GM06990 (cell line): Measurements from ENCODE around the gene TEX9.

Experiments used
- DNase-seq: peaks from one replicate; pipeline ENCODE4 v3.0.0-alpha.2; 2011; ENCODE audit not compliant: insufficient read length; ENCODE audit errors: extremely low read depth
- H3K27me3 ChIP-seq: replicated peaks from 2 replicates; pipeline ENCODE4 v1.6.0; 2011; ENCODE audit warnings: low read length; ENCODE audit not compliant: control insufficient read depth, insufficient read depth
- H3K36me3 ChIP-seq: 2 replicates; pipeline ENCODE4 v1.5.1; 2011; ENCODE audit warnings: low read length; ENCODE audit not compliant: control insufficient read depth, insufficient read depth
- H3K4me3 ChIP-seq: replicated peaks from 2 replicates; pipeline ENCODE4 v1.5.1; 2011; ENCODE audit warnings: low read depth, mild to moderate bottlenecking, control low read depth, low read length
- TF ChIP-seq, protein P1 (sequence below): IDR thresholded peaks from 2 replicates; pipeline ENCODE4 v1.5.1; 2011; ENCODE audit warnings: low read length, control low read depth, mild to moderate bottlenecking, inconsistent platforms; ENCODE audit not compliant: insufficient read depth, poor library complexity, severe bottlenecking

TEX9 gene

DNA sequence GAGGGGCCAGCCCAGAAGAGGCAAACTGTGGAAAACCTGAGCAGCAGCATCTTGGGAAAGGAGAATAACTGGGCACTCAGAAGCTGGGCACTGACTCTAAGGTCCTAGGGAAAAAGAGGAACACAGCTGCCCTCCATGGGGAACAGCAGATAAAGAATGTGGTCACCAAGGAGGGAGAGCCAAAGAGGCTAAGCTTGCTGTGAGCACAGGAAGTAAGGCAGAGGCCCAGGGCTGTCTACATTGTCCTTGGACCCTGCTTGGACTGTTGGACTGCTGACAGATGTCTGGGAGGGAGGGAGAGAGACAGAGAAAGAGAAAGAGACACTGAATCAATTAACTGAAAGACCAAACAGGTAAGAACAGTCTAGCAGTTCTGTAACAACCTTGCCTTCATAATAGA is 104.3 kb downstream of the TEX9 start:
- Histone ChIP-seq H3K4me3 (no peak overlapping the region), H3K36me3 (no peaks in the 10 kb centered on the region), H3K27me3 (no peaks in the 10 kb centered on the region)
- TF ChIP-seq, protein P1, sequence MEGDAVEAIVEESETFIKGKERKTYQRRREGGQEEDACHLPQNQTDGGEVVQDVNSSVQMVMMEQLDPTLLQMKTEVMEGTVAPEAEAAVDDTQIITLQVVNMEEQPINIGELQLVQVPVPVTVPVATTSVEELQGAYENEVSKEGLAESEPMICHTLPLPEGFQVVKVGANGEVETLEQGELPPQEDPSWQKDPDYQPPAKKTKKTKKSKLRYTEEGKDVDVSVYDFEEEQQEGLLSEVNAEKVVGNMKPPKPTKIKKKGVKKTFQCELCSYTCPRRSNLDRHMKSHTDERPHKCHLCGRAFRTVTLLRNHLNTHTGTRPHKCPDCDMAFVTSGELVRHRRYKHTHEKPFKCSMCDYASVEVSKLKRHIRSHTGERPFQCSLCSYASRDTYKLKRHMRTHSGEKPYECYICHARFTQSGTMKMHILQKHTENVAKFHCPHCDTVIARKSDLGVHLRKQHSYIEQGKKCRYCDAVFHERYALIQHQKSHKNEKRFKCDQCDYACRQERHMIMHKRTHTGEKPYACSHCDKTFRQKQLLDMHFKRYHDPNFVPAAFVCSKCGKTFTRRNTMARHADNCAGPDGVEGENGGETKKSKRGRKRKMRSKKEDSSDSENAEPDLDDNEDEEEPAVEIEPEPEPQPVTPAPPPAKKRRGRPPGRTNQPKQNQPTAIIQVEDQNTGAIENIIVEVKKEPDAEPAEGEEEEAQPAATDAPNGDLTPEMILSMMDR = no peak
- no peak for DNase-seq

DNA sequence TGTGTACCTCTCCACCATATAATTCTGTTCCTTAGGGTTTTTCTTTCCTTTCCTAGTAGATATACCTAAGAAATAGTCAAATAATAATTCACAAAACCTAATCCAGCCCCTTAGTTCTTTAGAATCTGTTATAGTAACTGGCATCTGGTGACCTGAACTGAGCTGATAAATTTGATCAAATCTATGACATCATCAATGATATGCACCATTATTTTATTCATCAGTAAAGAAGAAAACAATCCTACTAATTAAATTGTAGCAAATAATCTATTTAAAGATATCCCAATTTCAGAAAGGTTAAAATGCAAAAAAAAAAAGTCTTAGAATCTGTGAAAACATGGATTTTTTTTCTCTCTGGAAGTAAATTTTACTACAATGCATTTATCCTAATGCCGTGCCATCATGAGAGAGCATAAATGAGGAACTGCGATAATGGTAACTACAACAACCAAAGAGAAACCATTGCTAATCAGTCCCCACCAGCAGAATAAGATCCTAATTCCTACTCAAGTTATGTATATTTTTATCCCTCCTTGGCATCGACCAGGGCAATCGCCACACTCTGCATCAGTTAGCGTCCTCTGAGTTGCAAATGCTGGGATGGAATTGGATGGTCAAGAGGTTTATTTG is 106.3 kb downstream of the TEX9 start:
- Histone ChIP-seq H3K4me3 (no peak overlapping the region), H3K27me3 (no peaks in the 10 kb centered on the region), H3K36me3 (no peaks in the 10 kb centered on the region)
- TF ChIP-seq, protein P1 = no peak
- DNase-seq = no peak

DNA sequence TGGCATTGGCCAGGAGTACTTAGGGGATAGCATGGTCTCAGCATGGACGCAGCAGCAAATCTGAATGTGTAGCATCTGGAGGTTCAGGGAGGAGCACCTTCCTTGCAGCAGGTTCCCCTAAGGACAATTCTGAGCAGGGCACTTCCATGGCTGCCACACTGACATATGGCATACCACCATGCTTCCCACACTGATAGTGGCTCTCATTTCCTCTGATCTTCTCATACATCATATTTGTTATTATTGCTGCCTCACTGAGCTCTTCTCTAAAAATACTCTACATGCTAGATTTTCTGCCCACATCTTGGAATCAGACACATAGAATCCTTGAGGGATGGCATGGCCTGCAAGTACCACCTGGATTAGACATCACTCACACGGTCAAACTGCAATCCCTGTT is 107.1 kb downstream of the TEX9 start:
- H3K36me3 ChIP-seq = no peaks in the 10 kb centered on the region
- no peak for DNase-seq
- no peaks in the 10 kb centered on the region for H3K27me3 ChIP-seq
- no peak overlapping the region for H3K4me3 ChIP-seq
- TF ChIP-seq, protein P1 = no peak

DNA sequence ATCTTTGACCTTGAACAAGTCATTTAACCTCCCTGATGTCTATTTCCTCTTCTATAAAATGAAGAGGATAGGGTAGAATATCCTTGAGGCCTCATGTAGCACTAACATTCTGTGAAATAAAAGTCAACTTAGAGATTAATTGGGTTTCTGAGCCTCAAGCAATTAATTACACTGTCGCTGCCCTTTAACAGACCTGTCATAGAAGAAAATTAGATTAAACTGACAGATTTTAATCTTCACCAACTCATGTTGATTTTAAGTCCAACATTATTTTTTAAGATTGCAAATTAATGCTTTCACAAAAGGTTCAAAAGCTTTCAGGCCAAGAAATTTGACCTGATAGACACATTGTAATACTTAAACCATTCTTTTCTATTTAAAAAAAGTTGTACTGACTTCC is 107.8 kb downstream of the TEX9 start:
- no peaks in the 10 kb centered on the region for H3K27me3 ChIP-seq
- no peak for DNase-seq
- TF ChIP-seq, protein P1 = no peak
- H3K4me3 ChIP-seq = no peak overlapping the region
- H3K36me3 ChIP-seq = no peaks in the 10 kb centered on the region

DNA sequence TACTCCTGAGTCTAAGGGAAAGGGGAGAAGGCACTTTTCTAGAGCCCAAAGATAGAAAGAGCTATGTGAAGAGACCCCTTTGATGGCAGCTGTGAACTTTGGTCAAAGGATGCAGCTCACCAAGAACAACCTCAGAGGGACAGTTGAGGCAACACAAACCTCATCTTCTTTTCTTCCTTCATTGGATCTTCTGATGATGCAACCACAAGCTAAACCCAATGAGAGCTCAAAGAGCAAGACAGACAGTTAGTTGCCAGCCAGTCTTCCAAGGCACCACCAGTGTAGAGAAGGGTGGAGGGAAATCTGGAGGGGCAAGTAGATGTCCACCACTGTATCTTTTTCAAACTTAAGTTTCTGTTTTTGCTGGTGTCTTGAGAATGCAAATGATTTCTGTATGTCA is 110.1 kb downstream of the TEX9 start:
- Histone ChIP-seq H3K27me3 (no peaks in the 10 kb centered on the region), H3K4me3 (no peak overlapping the region), H3K36me3 (no peaks in the 10 kb centered on the region)
- TF ChIP-seq, protein P1 = no peak
- no peak for DNase-seq
